Testis (tissue), 3 donors: ENCODE data around the gene TARDBP. TPM values are rescaled to one million over a fixed set of nuclear protein-coding genes. Genes with fewer than 3 reads are reported as not detected.

ENCODE experiments used
- DNase-seq: peaks from one replicate; pipeline ENCODE4 v3.0.0-alpha.2; 2019
- H3K27ac ChIP-seq, 2 donors: fragments of 200-600 bp; sonication (generic); one replicate each; pipeline ENCODE4 v1.5.1; 2019
- H3K27me3 ChIP-seq: fragments of 200-600 bp; sonication (generic); one replicate; pipeline ENCODE4 v1.5.1; 2019
- H3K36me3 ChIP-seq: fragments of 200-600 bp; sonication (generic); one replicate; pipeline ENCODE4 v1.5.1; 2017; ENCODE audit warnings: low read depth; ENCODE audit errors: missing control alignments
- H3K4me1 ChIP-seq: fragments of 200-600 bp; sonication (generic); one replicate; pipeline ENCODE4 v1.5.1; 2019
- H3K4me3 ChIP-seq, 2 donors: fragments of 200-600 bp; sonication (generic); one replicate each; pipeline ENCODE4 v1.5.1; 2017 to 2019
- H3K9me3 ChIP-seq: fragments of 200-600 bp; sonication (generic); one replicate; pipeline ENCODE4 v1.5.1; 2017
- CTCF ChIP-seq, 3 experiments: fragments of 450-650 bp in 2 of 3; fragments of 200-600 bp in 1 of 3; sonication (generic) in 1 of 3; IDR thresholded peaks; one replicate each; pipeline ENCODE4 v1.5.1; 2016 to 2019; ENCODE audit warnings: antibody characterized with exemption in 3 of 3, mild to moderate bottlenecking in 2 of 3, moderate library complexity in 1 of 3
- POLR2A ChIP-seq: fragments of 450-650 bp; IDR thresholded peaks from one replicate; pipeline ENCODE4 v1.6.1; 2017; ENCODE audit warnings: antibody characterized with exemption, mild to moderate bottlenecking, moderate library complexity
- WGBS, 2 donors: methylation state at CpG; one replicate each; pipeline ENCODE4 v1.1.5; 2018; 5-methylcytosine and 5-hydroxymethylcytosine counted together
- intact Hi-C: fragments of 100-400 bp; cut with DNase I; formaldehyde crosslinking; loops from one replicate; pipeline ENCODE4 v1.15.1; 2023; ENCODE audit warnings: low total_unique reads
- polyA plus RNA-seq: library from polyadenylated mRNA; stranded (reverse); fragments of 350-450 nt; fragmentation: Illumina TruSeq; extraction: RNeasy Lipid Tissue Mini Kit (QIAGEN cat#74804); gene quantifications from one replicate; pipeline ENCODE4 v1.2.3, GENCODE V29; 2014; ENCODE audit warnings: low read depth, low replicate concordance; ENCODE audit not compliant: insufficient read depth
- total RNA-seq, 2 donors: library from RNA; depleted of rRNA; stranded (reverse); fragments of >200 nt; gene quantifications; one replicate each; pipeline ENCODE4 v1.2.3, GENCODE V29; 2016

TARDBP gene
- total and polyA plus RNA-seq, 3 donors from 2014 or later: 142 to 207 (median 185) TPM

GRCh38 chr1:11057477-11057876 is 45.0 kb downstream of the TARDBP start:
- WGBS, 2 donors: 94% methylated on average over 8 of the region's 8 CpGs
- peaks cover 14% of the 10 kb centered on the region for H3K4me1 ChIP-seq
- H3K36me3 ChIP-seq: no peaks in the 10 kb centered on the region
- H3K4me3 ChIP-seq: no peak overlapping the region
- TF ChIP-seq POLR2A (no peak), CTCF (IDR thresholded peaks at IDR 0.05) (no peak)
- H3K27ac ChIP-seq: no peak overlapping the region
- DNase-seq: no peak
- no peaks in the 10 kb centered on the region for H3K27me3 ChIP-seq
- intact Hi-C loops: no loop called here
- no peaks in the 10 kb centered on the region for H3K9me3 ChIP-seq

- intact Hi-C loops: no loop called here
- TF ChIP-seq POLR2A: no peak
- TF ChIP-seq CTCF (IDR thresholded peaks at IDR 0.05): no peak
- Histone ChIP-seq H3K27me3 (no peaks in the 10 kb centered on the region), H3K4me1 (peaks cover 14% of the 10 kb centered on the region), H3K27ac (no peak overlapping the region), H3K36me3 (no peaks in the 10 kb centered on the region), H3K4me3 (no peak overlapping the region), H3K9me3 (no peaks in the 10 kb centered on the region)
- 90 to 93% methylated on average over 14 of the region's 14 CpGs for WGBS, 2 donors
- no peak for DNase-seq
These were observed 45.6 kb downstream of the TARDBP start for GRCh38 chr1:11058026-11058425.

- Histone ChIP-seq H3K27me3 (no peaks in the 10 kb centered on the region), H3K9me3 (no peaks in the 10 kb centered on the region), H3K4me1 (peaks cover 14% of the 10 kb centered on the region), H3K36me3 (no peaks in the 10 kb centered on the region), H3K27ac (no peak overlapping the region), H3K4me3 (peak overlapping the region; percentile 79 to 83)
- 28 to 47% methylated on average over 15 to 28 of the region's 28 CpGs for WGBS, 2 donors
- TF ChIP-seq CTCF (IDR thresholded peaks at IDR 0.05): no peak
- TF ChIP-seq POLR2A: no peak
- DNase-seq: no peak
- intact Hi-C loops: no loop called here
These were observed 46.2 kb downstream of the TARDBP start for GRCh38 chr1:11058595-11059154.

GRCh38 chr1:11059155-11059967 is 46.9 kb downstream of the TARDBP start:
- intact Hi-C loops: no loop called here
- WGBS, 2 donors: 1 to 4% methylated on average over 7 to 45 of the region's 72 CpGs
- no peak for DNase-seq

More at GRCh38 chr1:11059155-11059967, 46.9 kb downstream of the TARDBP start:
- Histone ChIP-seq H3K36me3 (no peaks in the 10 kb centered on the region), H3K9me3 (no peaks in the 10 kb centered on the region), H3K27ac (no peak overlapping the region), H3K4me3 (peak overlapping the region; percentile 79 to 83), H3K27me3 (no peaks in the 10 kb centered on the region), H3K4me1 (peaks cover 14% of the 10 kb centered on the region)
- TF ChIP-seq POLR2A (no peak), CTCF (IDR thresholded peaks at IDR 0.05) (no peak)
